OCI-M1 (cell line): Measurements from ENCODE around the gene GNPAT.

ENCODE experiments used
- DNase-seq: peaks from one replicate; lab custom pipeline; 2025; lab: John Stamatoyannopoulos, UW

The GNPAT gene

DNA sequence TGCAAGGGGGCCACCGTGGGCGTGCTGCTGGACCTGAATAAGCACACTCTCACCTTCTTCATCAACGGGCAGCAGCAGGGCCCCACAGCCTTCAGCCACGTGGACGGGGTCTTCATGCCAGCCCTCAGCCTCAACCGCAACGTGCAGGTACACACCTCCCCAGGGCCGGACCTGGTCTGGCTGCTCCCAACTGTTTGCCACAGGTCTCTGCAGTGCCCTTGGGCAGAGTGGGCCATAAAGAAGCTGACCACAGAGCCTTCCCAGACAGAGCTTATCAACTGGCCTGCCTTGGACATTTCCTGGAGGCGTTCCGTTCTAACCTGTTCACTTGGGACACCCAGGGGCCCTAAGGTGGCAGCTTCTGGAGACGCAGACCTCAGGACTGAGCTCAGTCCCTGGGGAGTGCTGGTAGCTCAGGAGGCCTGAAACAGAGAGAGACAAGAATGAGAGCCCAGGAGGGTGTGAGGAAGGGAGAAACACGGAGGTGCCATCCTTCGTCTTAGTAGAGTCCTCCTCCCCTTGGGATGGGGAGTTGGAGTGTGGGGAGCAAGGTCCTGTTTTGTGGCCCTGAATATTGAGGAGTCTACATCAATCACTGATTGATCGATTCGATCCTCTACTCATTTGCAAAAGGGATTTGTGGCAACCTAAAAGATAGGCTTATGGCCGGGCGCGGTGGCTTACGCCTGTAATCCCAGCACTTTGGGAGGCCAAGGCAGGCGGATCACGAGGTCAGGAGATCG lies 27.0 kb upstream of the GNPAT start:
- no peak for DNase-seq

GRCh38 chr1:231214918-231215680 lies 25.9 kb upstream of the GNPAT start:
- no peak for DNase-seq

- DNase-seq, result no peak
These were observed 25.2 kb upstream of the GNPAT start for GRCh38 chr1:231215681-231216385.

DNA sequence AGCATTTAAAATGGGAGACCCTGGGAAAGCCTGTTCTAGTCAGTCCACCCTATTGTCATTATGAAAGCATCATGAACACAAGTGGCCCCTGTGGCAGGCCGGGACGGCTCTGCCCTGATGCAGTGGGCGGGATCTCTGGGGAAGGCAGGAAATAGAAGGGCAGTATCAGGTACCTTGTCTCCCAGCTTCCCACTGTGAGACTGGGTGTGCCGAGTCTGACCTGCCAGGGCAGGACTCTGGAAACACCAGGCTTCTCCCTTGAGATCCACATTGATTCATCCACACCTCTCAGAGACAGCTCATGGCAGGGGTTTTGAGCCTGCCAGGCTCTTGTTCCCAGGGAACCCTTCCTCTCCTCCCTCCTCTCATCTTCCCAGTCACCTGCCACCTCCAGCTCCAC lies 24.5 kb upstream of the GNPAT start:
- DNase-seq, result no peak

GRCh38 chr1:231217056-231217455 lies 24.0 kb upstream of the GNPAT start:
- DNase-seq, result no peak

- no peak for DNase-seq
These were observed 22.9 kb upstream of the GNPAT start for GRCh38 chr1:231218078-231218477.

- no peak for DNase-seq
These were observed 21.3 kb upstream of the GNPAT start for GRCh38 chr1:231219422-231220401.

DNA sequence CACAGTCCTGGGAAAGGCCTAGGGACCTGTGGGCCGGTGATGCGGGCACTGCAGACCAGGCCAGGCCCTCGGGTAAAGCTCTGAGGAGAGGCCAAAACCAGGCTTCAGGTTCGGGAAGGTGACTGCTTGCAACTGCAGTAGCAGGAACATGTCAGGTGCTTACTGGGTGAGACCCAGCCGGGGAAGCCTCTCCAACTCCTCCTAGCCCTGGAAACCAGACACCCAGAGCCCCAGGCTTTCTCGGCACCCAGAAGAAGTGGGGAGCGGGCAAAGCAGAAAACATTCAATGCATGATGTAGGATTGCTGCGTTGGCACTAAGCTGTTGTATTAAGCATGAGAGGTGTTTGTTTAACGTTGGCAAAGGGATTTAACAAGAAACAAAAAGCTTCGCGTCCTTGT lies 20.2 kb upstream of the GNPAT start:
- DNase-seq, result no peak

GRCh38 chr1:231226156-231226555 lies 14.9 kb upstream of the GNPAT start:
- no peak for DNase-seq

DNA sequence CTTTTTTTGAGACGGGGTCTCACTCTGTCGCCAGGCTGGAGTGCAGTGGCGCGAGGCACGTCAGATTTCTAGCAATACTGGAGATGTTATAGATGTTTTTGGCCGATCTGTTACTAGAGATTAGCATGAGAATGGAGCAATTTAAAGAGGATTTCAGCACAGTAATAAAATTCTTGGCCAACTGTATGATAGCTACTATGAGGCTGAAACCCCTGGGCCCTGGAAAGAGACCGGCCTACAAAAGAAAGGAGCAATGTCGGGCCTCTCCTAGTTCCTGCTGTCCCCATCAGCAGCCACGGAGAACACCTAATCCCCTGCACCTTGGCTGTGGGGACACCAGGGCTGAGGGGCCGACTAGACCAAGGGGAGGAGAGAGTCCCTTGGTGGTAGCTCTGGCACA lies 9.5 kb upstream of the GNPAT start:
- no peak for DNase-seq

DNA sequence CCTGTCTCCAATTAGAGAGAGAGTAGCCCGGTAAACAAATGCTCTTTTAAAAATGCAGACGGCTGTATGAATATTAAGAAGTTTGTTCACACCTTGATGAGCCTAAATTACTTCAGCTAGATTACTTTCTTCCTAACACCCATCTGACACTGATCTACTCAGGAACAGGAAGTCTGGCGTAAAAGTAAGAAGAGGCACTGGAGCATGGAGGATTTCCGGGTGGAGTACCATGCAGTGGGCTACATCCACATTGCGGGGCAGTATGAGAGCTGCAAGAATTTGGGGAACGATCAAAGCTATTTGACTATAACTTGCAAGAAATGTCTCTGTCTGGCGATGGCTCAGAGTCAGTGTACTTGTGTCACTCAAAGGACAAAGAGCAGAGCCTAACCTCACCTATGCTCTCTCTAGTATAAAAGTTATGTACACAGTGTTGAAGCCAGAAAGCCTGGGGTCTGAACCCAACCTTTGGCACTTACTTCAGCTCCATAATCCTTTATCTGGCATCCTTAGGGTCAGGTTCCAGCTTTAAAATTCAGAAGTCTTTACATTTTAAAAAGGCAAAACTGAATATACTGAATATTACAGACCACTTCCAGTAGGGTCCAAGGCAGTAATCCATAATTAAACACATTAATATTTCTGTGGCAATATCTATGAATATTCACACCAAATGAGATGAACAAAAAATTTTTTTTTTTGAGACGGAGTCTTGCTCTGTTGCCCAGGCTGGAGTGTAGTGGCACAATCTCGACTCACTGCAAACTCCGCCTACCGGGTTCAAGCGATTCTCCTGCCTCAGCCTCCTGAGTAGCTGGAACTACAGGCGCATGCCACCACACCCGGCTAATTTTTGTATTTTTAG lies 7.9 kb upstream of the GNPAT start:
- no peak for DNase-seq

- DNase-seq, result no peak
These were observed 7.1 kb upstream of the GNPAT start for GRCh38 chr1:231233735-231234417.

GRCh38 chr1:231234506-231234905 lies 6.5 kb upstream of the GNPAT start:
- no peak for DNase-seq

GRCh38 chr1:231235526-231236207 lies 5.3 kb upstream of the GNPAT start:
- no peak for DNase-seq

- DNase-seq, result no peak
These were observed 4.8 kb upstream of the GNPAT start for GRCh38 chr1:231236208-231236591.

DNA sequence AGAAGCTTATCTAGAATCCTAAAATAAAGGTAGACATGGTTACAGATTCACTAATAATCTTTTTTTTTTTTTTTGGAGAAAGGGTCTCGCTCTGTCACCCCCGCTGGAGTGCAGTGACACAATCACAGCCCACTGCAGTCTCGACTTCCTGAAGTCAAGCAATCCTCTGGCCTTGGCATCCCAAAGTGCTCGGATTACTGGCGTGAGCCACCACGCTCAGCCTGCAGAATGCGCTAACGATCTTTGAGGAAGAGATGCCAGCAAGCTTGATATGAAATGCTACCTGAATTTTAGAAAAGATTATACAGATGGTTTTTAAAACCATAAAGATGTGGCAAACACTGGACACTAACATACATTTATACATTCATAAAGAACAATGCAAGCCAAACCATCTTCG lies 4.1 kb upstream of the GNPAT start:
- no peak for DNase-seq

GRCh38 chr1:231238298-231238697 lies 2.7 kb upstream of the GNPAT start:
- no peak for DNase-seq

GRCh38 chr1:231240531-231240882 lies 505 bp upstream of the GNPAT start:
- DNase-seq, result no peak

- peak; percentile 67 for DNase-seq
These were observed 738 bp downstream of the GNPAT start for GRCh38 chr1:231241750-231242149.
